HEK293 (cell line): ENCODE measurements around the gene PCDHGB7.
"Not testable (repeated sequence)": the region's sequence is repeated elsewhere in the genome, so short reads cannot be mapped to it uniquely, and the experiment has no call there.

Source experiments
- CTCF ChIA-PET: fragments of 350-600 bp; formaldehyde crosslinking; extraction: SDS; loops from one replicate; lab custom pipeline; 2021; ENCODE audit warnings: antibody characterized with exemption; lab: Yijun Ruan, JAX
- POLR2A ChIA-PET: fragments of 300-600 bp; formaldehyde crosslinking; extraction: SDS; loops from one replicate; lab custom pipeline; 2020; ENCODE audit warnings: antibody characterized with exemption, inconsistent platforms; lab: Yijun Ruan, JAX
- H3K27ac ChIP-seq: fragments of 200-500 bp; sonication (Bioruptor generic); 2 replicates; pipeline ENCODE4 v1.5.1; 2014; ENCODE audit warnings: low read depth, low read length, control low read depth, inconsistent platforms; ENCODE audit errors: extremely low read depth
- H3K36me3 ChIP-seq, 2 experiments: fragments of 200-500 bp in 1 of 2; sonication (Bioruptor generic) in 1 of 2; 1 replicate in 1 of 2; 2 replicates in 1 of 2; pipeline ENCODE4 v1.5.1; 2014 to 2017; ENCODE audit warnings: inconsistent platforms in 2 of 2, low read length in 2 of 2; ENCODE audit not compliant: control insufficient read depth in 2 of 2, insufficient read depth in 1 of 2
- H3K4me1 ChIP-seq: fragments of 200-500 bp; sonication (Bioruptor generic); 2 replicates; pipeline ENCODE4 v1.5.1; 2014; ENCODE audit warnings: mild to moderate bottlenecking, low read length, inconsistent platforms; ENCODE audit not compliant: control insufficient read depth, insufficient read depth
- H3K4me3 ChIP-seq: 2 replicates; pipeline ENCODE4 v1.5.1; 2011; ENCODE audit warnings: low read depth, mild to moderate bottlenecking, control low read depth, low read length, moderate library complexity
- H3K9me3 ChIP-seq: fragments of 200-500 bp; sonication (Bioruptor generic); 2 replicates; pipeline ENCODE4 v1.5.1; 2014; ENCODE audit warnings: low read depth, low read length, inconsistent platforms; ENCODE audit not compliant: control insufficient read depth, insufficient read depth
- ATF2 ChIP-seq: fragments of 450-650 bp; formaldehyde crosslinking; IDR thresholded peaks from 2 replicates; pipeline ENCODE4 v1.5.1; 2016; ENCODE audit warnings: missing biosample characterization, missing genetic modification characterization, low read depth
- CTCF ChIP-seq: fragments of 450-650 bp; formaldehyde crosslinking; IDR thresholded peaks from 2 replicates; pipeline ENCODE4 v1.5.1; 2016; ENCODE audit warnings: missing biosample characterization, missing genetic modification characterization
- HOXC10 ChIP-seq: sonication (generic); formaldehyde crosslinking; IDR thresholded peaks from 2 replicates; pipeline ENCODE4 v1.8.1; 2023; ENCODE audit warnings: mild to moderate bottlenecking, missing genetic modification reagents
- REST ChIP-seq: fragments of 450-650 bp; formaldehyde crosslinking; IDR thresholded peaks from 2 replicates; pipeline ENCODE4 v1.5.1; 2016; ENCODE audit warnings: missing biosample characterization, missing genetic modification characterization
- TCF7L2 ChIP-seq: IDR thresholded peaks from 2 replicates; pipeline ENCODE4 v1.6.1; 2011; ENCODE audit warnings: low read depth, mild to moderate bottlenecking, inconsistent platforms, low read length, moderate library complexity, borderline replicate concordance
- ZNF2 ChIP-seq: fragments of 450-650 bp; formaldehyde crosslinking; IDR thresholded peaks from 2 replicates; pipeline ENCODE4 v1.5.1; 2016; ENCODE audit warnings: missing biosample characterization, missing genetic modification characterization
- ZNF202 ChIP-seq: fragments of 450-650 bp; formaldehyde crosslinking; IDR thresholded peaks from 2 replicates; pipeline ENCODE4 v1.5.1; 2016; ENCODE audit warnings: missing biosample characterization, missing genetic modification characterization, borderline replicate concordance
- ZNF324 ChIP-seq: fragments of 450-650 bp; formaldehyde crosslinking; IDR thresholded peaks from 2 replicates; pipeline ENCODE4 v1.5.1; 2016; ENCODE audit warnings: missing biosample characterization, missing genetic modification characterization
- ZNF335 ChIP-seq: fragments of 450-650 bp; formaldehyde crosslinking; conservative IDR thresholded peaks from 2 replicates; pipeline ENCODE4 v1.5.1; 2016; ENCODE audit warnings: missing biosample characterization, missing genetic modification characterization
- ZNF426 ChIP-seq: fragments of 450-650 bp; formaldehyde crosslinking; IDR thresholded peaks from 2 replicates; pipeline ENCODE4 v1.5.1; 2017; ENCODE audit warnings: missing biosample characterization, missing genetic modification characterization, mild to moderate bottlenecking, inconsistent platforms, moderate library complexity
- ZNF600 ChIP-seq: fragments of 450-650 bp; formaldehyde crosslinking; IDR thresholded peaks from 2 replicates; pipeline ENCODE4 v1.5.1; 2016; ENCODE audit warnings: missing biosample characterization, missing genetic modification characterization
- ZNF610 ChIP-seq: fragments of 450-650 bp; formaldehyde crosslinking; IDR thresholded peaks from 2 replicates; pipeline ENCODE4 v1.5.1; 2016; ENCODE audit warnings: missing biosample characterization, missing genetic modification characterization, borderline replicate concordance
- ZNF654 ChIP-seq: fragments of 450-650 bp; formaldehyde crosslinking; IDR thresholded peaks from 2 replicates; pipeline ENCODE4 v1.5.1; 2016; ENCODE audit warnings: low read depth, missing biosample characterization, missing genetic modification characterization
- ZNF660 ChIP-seq: fragments of 450-650 bp; IDR thresholded peaks from 2 replicates; pipeline ENCODE4 v1.5.1; 2018; ENCODE audit warnings: missing biosample characterization, mild to moderate bottlenecking, missing genetic modification characterization
- ZNF677 ChIP-seq: fragments of 450-650 bp; IDR thresholded peaks from 2 replicates; pipeline ENCODE4 v1.5.0; 2018; ENCODE audit warnings: missing biosample characterization, mild to moderate bottlenecking, missing genetic modification characterization, moderate library complexity
- ZSCAN23 ChIP-seq: fragments of 450-650 bp; formaldehyde crosslinking; IDR thresholded peaks from 2 replicates; pipeline ENCODE4 v1.5.1; 2016; ENCODE audit warnings: missing biosample characterization, missing genetic modification characterization
- TF ChIP-seq, protein P1 (sequence below): fragments of 450-650 bp; formaldehyde crosslinking; IDR thresholded peaks from 2 replicates; pipeline ENCODE4 v1.5.1; 2016; ENCODE audit warnings: missing biosample characterization, missing genetic modification characterization
- TF ChIP-seq, protein P2 (sequence below): fragments of 450-650 bp; formaldehyde crosslinking; IDR thresholded peaks from 2 replicates; pipeline ENCODE4 v1.5.1; 2016; ENCODE audit warnings: missing biosample characterization, missing genetic modification characterization

The PCDHGB7 gene

DNA sequence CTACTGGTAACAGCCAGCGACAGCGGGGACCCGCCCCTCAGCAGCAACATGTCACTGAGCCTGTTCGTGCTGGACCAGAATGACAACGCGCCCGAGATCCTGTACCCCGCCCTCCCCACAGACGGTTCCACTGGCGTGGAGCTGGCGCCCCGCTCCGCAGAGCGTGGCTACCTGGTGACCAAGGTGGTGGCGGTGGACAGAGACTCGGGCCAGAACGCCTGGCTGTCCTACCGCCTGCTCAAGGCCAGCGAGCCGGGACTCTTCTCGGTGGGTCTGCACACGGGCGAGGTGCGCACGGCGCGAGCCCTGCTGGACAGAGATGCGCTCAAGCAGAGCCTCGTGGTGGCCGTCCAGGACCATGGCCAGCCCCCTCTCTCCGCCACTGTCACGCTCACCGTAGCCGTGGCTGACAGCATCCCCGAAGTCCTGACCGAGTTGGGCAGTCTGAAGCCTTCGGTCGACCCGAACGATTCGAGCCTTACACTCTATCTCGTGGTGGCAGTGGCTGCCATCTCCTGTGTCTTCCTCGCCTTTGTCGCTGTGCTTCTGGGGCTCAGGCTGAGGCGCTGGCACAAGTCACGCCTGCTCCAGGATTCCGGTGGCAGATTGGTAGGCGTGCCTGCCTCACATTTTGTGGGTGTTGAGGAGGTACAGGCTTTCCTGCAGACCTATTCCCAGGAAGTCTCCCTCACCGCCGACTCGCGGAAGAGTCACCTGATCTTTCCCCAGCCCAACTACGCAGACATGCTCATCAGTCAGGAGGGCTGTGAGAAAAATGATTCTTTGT lies 22.9 kb upstream of the PCDHGB7 start:
- 0 out of 2 replicates have a peak, but pooled peaks have one; percentile 39 for TF ChIP-seq REST (tag by site-specific recombination)
- H3K27ac ChIP-seq, H3K4me3 ChIP-seq, H3K9me3 ChIP-seq, POLR2A ChIA-PET, H3K36me3 ChIP-seq, H3K4me1 ChIP-seq: not testable (repeated sequence)
- CTCF ChIA-PET = interaction anchor here (1.0 to 4.2 kb wide), 5 partner anchors 8 to 169 kb away, joined by 6 to 57 read pairs (median 12); partner anchors contain the start of gene PCDHGB3

DNA sequence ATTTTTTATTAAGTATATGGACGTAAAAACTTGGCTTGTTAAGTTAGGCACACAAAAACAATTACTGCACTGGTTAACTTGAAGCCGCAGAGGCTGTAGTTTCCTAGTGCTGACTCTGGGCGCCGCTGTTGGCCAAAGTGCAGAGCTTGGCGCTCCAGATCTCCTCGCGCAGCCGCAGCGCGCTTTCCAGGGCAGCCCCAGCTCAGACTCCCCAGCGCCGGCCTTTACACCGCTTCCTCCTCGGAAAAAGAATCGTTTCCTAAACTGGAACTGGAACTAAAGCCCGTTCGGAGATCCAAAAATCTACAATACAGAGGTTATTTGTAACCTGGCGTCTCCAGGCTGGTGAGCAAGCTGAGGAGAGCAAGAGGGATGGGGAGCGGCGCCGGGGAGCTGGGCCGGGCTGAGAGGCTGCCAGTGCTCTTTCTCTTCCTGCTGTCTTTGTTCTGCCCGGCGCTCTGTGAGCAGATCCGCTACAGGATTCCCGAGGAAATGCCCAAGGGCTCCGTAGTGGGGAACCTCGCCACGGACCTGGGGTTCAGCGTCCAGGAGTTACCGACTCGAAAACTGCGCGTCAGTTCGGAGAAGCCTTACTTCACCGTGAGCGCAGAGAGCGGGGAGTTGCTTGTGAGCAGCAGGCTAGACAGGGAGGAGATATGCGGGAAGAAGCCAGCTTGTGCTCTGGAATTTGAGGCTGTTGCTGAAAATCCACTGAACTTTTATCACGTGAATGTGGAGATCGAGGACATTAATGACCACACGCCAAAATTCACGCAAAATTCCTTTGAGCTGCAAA lies 19.5 kb upstream of the PCDHGB7 start, which contains the start of gene PCDHGB5:
Gene PCDHGB5 (plus strand): TSS at position 192 of the 796 bp plus-strand sequence. CDS start 181 bp downstream, at position 373.
- POLR2A ChIA-PET = interaction anchor here (0.7 to 2.1 kb wide), 3 partner anchors 78 to 160 kb away, joined by 3 to 6 read pairs (median 3); partner anchors contain the start of gene TAF7
- TF ChIP-seq CTCF (tag by site-specific recombination) (0 out of 2 replicates have a peak, but pooled peaks have one; percentile 37), ZNF335 (tag by site-specific recombination) (peak; percentile 43), ZNF654 (tag by site-specific recombination) (peak; percentile 61), ZNF610 (tag by site-specific recombination) (peak; percentile 97), ZNF660 (tag by site-specific recombination) (0 out of 2 replicates have a peak, but pooled peaks have one; percentile 11), ZNF2 (peak; percentile 90), ZNF600 (tag by site-specific recombination) (peak; percentile 43; the same call in 1 of the 2 replicates)
- not testable (repeated sequence) for H3K27ac ChIP-seq, H3K36me3 ChIP-seq, H3K4me1 ChIP-seq, H3K9me3 ChIP-seq
- peak within 1 kb of the TSS; percentile 32 for H3K4me3 ChIP-seq
- CTCF ChIA-PET = interaction anchor here (0.6 to 4.2 kb wide), 36 partner anchors 9 to 558 kb away, joined by 3 to 57 read pairs (median 4); partner anchors contain the start of genes PCDHB14, PCDHB15, PCDHB9 and PCDHGA10

- Histone ChIP-seq H3K4me3 (no peak overlapping the region), H3K27ac (no peak overlapping the region), H3K4me1 (no peaks in the 10 kb centered on the region), H3K36me3 (no peaks in the 10 kb centered on the region), H3K9me3 (no peaks in the 10 kb centered on the region; the same call in 1 of the 2 replicates)
- ChIA-PET CTCF (interaction anchor here (0.5 to 4.2 kb wide), 5 partner anchors 8 to 165 kb away, joined by 3 to 57 read pairs (median 9); no protein-coding TSS in a partner anchor), POLR2A (interaction anchor here (2.1 kb wide), 1 partner anchor 78 kb away, joined by 6 read pairs; the partner anchor contains the start of gene TAF7)
- no peak for TF ChIP-seq ZNF677 (tag by site-specific recombination)
- TF ChIP-seq ZNF610 (tag by site-specific recombination) = no peak
- no peak for TF ChIP-seq HOXC10
- TF ChIP-seq, protein P1, sequence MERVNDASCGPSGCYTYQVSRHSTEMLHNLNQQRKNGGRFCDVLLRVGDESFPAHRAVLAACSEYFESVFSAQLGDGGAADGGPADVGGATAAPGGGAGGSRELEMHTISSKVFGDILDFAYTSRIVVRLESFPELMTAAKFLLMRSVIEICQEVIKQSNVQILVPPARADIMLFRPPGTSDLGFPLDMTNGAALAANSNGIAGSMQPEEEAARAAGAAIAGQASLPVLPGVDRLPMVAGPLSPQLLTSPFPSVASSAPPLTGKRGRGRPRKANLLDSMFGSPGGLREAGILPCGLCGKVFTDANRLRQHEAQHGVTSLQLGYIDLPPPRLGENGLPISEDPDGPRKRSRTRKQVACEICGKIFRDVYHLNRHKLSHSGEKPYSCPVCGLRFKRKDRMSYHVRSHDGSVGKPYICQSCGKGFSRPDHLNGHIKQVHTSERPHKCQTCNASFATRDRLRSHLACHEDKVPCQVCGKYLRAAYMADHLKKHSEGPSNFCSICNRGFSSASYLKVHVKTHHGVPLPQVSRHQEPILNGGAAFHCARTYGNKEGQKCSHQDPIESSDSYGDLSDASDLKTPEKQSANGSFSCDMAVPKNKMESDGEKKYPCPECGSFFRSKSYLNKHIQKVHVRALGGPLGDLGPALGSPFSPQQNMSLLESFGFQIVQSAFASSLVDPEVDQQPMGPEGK (tag by site-specific recombination) = no peak
- TF ChIP-seq ZNF324 = no peak
- no peak for TF ChIP-seq ZNF202 (tag by site-specific recombination)
- TF ChIP-seq, protein P2, sequence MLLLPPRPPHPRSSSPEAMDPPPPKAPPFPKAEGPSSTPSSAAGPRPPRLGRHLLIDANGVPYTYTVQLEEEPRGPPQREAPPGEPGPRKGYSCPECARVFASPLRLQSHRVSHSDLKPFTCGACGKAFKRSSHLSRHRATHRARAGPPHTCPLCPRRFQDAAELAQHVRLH (tag by site-specific recombination) = no peak
- TF ChIP-seq ZNF426 (tag by site-specific recombination) = no peak
- no peak for TF ChIP-seq ZSCAN23 (tag by site-specific recombination)
- TF ChIP-seq ATF2 (tag by site-specific recombination) = no peak
- TF ChIP-seq TCF7L2 = no peak
Measured at GRCh38 chr5:141398608-141399007, 18.9 kb upstream of the PCDHGB7 start.
